SH-SY5Y (cell line): ENCODE measurements around the gene ZFP36L1.

Experiments
- GATA2 ChIP-seq: IDR thresholded peaks from 2 replicates; pipeline ENCODE4 v1.6.1; 2011; ENCODE audit warnings: mild to moderate bottlenecking, low read depth, low read length
- GATA3 ChIP-seq: IDR thresholded peaks from 2 replicates; pipeline ENCODE4 v1.6.1; 2011; ENCODE audit warnings: low read depth, mild to moderate bottlenecking, low read length, moderate library complexity

DNA sequence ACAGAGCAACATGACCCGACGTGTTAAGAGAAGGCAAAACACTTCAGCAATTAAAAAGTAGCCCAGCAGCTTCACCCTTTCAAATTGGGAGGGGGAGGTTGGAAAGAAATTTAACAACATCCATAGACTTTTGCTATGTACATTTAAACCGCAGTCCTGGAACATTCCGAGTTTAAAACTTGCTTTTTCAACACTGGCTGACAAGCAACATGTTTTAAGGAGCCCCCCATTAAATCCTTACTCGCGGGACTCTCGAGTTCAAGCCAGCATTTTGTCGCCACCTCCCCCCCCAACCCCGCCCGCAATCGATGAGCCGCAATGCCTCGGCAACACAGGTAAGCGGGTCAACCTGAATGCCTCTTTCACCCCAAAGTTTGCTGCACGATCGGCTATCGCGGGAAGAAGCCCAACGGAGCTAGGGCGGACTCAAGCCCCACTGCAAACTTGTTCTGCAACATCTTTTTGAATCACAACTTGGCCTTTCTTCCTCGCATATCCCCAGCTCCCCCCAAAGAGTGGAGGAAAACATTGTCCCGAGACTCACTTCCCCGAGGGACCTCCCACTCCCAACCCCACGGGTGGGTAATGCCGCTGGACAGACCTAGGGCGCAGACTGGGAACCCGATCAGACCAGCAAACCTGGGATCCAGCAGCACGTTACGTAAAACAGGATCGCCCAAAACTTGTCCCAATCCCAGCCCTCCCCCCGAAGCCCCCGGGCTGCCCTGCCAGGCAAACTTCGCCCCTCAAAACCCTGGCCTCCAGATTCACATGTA lies 777 bp downstream of the ZFP36L1 start:
- TF ChIP-seq GATA2 (no peak), GATA3 (no peak)
